Vagina (tissue), 2 donors: Measurements from ENCODE around the gene TEKT2. TPM values are rescaled to one million over a fixed set of nuclear protein-coding genes. Genes with fewer than 3 reads are reported as not detected.

Experiments
- DNase-seq, 2 donors: peaks; one replicate each; pipeline ENCODE4 v3.0.0-alpha.2; 2017; ENCODE audit errors: extremely low spot score in 2 of 2
- H3K27ac ChIP-seq: fragments of 200-600 bp; sonication (generic); one replicate; pipeline ENCODE4 v1.5.1; 2019
- H3K27me3 ChIP-seq: fragments of 200-600 bp; sonication (generic); one replicate; pipeline ENCODE4 v1.5.1; 2019
- H3K36me3 ChIP-seq, 2 donors: fragments of 200-600 bp; sonication (generic); one replicate each; pipeline ENCODE4 v1.5.1; 2017 to 2019
- H3K4me1 ChIP-seq: fragments of 200-600 bp; sonication (generic); one replicate; pipeline ENCODE4 v1.5.1; 2019
- H3K4me3 ChIP-seq, 2 donors: fragments of 200-600 bp; sonication (generic); 1 replicate in 1 of 2; 2 replicates in 1 of 2; pipeline ENCODE4 v1.5.1; 2016 to 2019
- H3K9me3 ChIP-seq: fragments of 200-600 bp; sonication (generic); one replicate; pipeline ENCODE4 v1.5.1; 2019
- CTCF ChIP-seq, 3 experiments: fragments of 450-650 bp in 2 of 3; fragments of 200-600 bp in 1 of 3; sonication (generic) in 1 of 3; IDR thresholded peaks; one replicate each; pipeline ENCODE4 v1.5.1; 2017 to 2019; ENCODE audit warnings: antibody characterized with exemption in 3 of 3, mild to moderate bottlenecking in 2 of 3, moderate library complexity in 2 of 3
- POLR2A ChIP-seq, 2 donors: fragments of 450-650 bp; IDR thresholded peaks; one replicate each; pipeline ENCODE4 v1.6.1; 2017; ENCODE audit warnings: antibody characterized with exemption in 2 of 2, mild to moderate bottlenecking in 2 of 2, moderate library complexity in 2 of 2
- POLR2AphosphoS5 ChIP-seq, 2 donors: sonication (generic); formaldehyde crosslinking; IDR thresholded peaks; one replicate each; pipeline ENCODE4 v1.9.0; 2017; ENCODE audit warnings: antibody characterized with exemption in 2 of 2, mild to moderate bottlenecking in 2 of 2, low read depth in 1 of 2; ENCODE audit not compliant: insufficient read depth in 1 of 2
- intact Hi-C: fragments of 100-400 bp; cut with DNase I; formaldehyde crosslinking; loops from one replicate; pipeline ENCODE4 v1.15.1; 2023
- total RNA-seq: library from RNA; depleted of rRNA; stranded (reverse); fragments of >200 nt; gene quantifications from one replicate; pipeline ENCODE4 v1.2.3, GENCODE V29; 2016

TEKT2 gene
- total RNA-seq, 1 donor from 2014 or later, result not detected

DNA sequence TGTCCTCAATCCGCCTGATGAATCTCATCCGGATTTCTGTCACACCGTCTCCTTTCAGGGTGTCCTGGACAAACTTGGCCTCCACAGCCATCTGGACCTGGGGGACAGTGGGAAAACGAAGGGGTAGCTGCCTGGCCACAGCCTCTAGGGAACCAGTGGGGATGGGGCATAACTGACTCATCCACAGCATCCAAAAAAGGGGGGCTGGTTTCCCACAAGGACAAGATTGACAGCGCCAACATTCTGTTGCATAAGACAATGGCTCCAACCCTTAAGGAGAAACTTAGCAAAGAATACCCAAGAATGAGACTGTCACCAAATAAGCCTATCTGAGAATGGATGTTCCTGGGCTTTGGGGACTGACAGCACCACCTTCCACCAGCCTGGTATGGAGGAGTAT lies 53.3 kb downstream of the TEKT2 start:
- TF ChIP-seq POLR2A (IDR thresholded peaks at IDR 0.05) (no peak), POLR2AphosphoS5 (IDR thresholded peaks at IDR 0.05; ENCODE audit: insufficient read depth in 1 of 2, low read depth in 1 of 2) (no peak)
- Histone ChIP-seq H3K4me3 (no peak overlapping the region), H3K36me3 (peaks cover 0 to 24% of the 10 kb centered on the region in 2 donors), H3K4me1 (peaks cover 63% of the 10 kb centered on the region), H3K27ac (peak overlapping the region; percentile 82), H3K9me3 (no peaks in the 10 kb centered on the region), H3K27me3 (no peaks in the 10 kb centered on the region)
- DNase-seq, result no peak
- intact Hi-C loops, result no loop called here

- H3K4me3 ChIP-seq, result no peak overlapping the region
- TF ChIP-seq POLR2A (IDR thresholded peaks at IDR 0.05) (no peak), CTCF (IDR thresholded peaks at IDR 0.05) (no peak)
- H3K4me1 ChIP-seq, result peaks cover 66% of the 10 kb centered on the region
- no peaks in the 10 kb centered on the region for H3K27me3 ChIP-seq
- H3K36me3 ChIP-seq, result peaks cover 0 to 24% of the 10 kb centered on the region in 2 donors
- intact Hi-C loops, result no loop called here
- no peak overlapping the region for H3K27ac ChIP-seq
- no peak for DNase-seq
- H3K9me3 ChIP-seq, result no peaks in the 10 kb centered on the region
These were observed 53.9 kb downstream of the TEKT2 start for GRCh38 chr1:36137776-36138175.

Other genes starting within 250 kb of the TEKT2 start
- gene AGO1, start 200.9 kb upstream of the TEKT2 start, total RNA-seq, result 31.7 TPM
- gene AGO3, start 153.0 kb upstream of the TEKT2 start, total RNA-seq, result 17.2 TPM
- gene ADPRS, start 4.8 kb downstream of the TEKT2 start, total RNA-seq, result 32.2 TPM
- gene COL8A2, start 41.1 kb downstream of the TEKT2 start, total RNA-seq, result 6.4 TPM
- gene TRAPPC3, start 65.4 kb downstream of the TEKT2 start, total RNA-seq, result 52.1 TPM
- 93.8 TPM for gene MAP7D1, start 72.1 kb downstream of the TEKT2 start, total RNA-seq
- gene THRAP3, start 140.3 kb downstream of the TEKT2 start, total RNA-seq, result 57.7 TPM
- 17.2 TPM for gene SH3D21, start 222.3 kb downstream of the TEKT2 start, total RNA-seq
- gene EVA1B, start 239.6 kb downstream of the TEKT2 start, total RNA-seq, result 101 TPM